Kidney (tissue), 14 donors: Measurements from ENCODE around the gene PLD1. TPM values are rescaled to one million over a fixed set of nuclear protein-coding genes. Genes with fewer than 3 reads are reported as not detected.

Experiments
- DNase-seq, 5 donors: peaks; one replicate each; pipeline ENCODE4 v3.0.0-alpha.2; 2013 to 2020
- FAIRE-seq: peaks from 2 replicates; lab custom pipeline; 2012; peaks lifted over from hg19 to GRCh38; lab: Jason Lieb, UNC
- H3K27ac ChIP-seq, 2 donors: one replicate each; pipeline ENCODE4 v1.7.0; 2013; ENCODE audit warnings: low read depth in 2 of 2, low read length in 2 of 2, inconsistent platforms in 1 of 2
- H3K27me3 ChIP-seq: one replicate; pipeline ENCODE4 v1.7.1; 2013; ENCODE audit warnings: low read length, inconsistent platforms; ENCODE audit not compliant: control insufficient read depth, insufficient read depth
- H3K36me3 ChIP-seq, 3 donors: one replicate each; pipeline versions ENCODE4 v1.7.0 to v1.7.1; 2013; ENCODE audit warnings: low read length in 3 of 3, control low read depth in 1 of 3, inconsistent platforms in 1 of 3; ENCODE audit not compliant: insufficient read depth in 3 of 3, control insufficient read depth in 2 of 3
- H3K4me1 ChIP-seq, 3 donors: one replicate each; pipeline versions ENCODE4 v1.7.0 to v1.7.1; 2013; ENCODE audit warnings: low read length in 3 of 3, inconsistent platforms in 1 of 3, low read depth in 1 of 3; ENCODE audit not compliant: control insufficient read depth in 2 of 3, insufficient read depth in 2 of 3
- H3K4me3 ChIP-seq, 3 donors: one replicate each; pipeline versions ENCODE4 v1.7.0 to v1.8.1; 2013; ENCODE audit warnings: low read length in 3 of 3, control low read depth in 1 of 3, inconsistent platforms in 1 of 3
- H3K9ac ChIP-seq, 3 donors: one replicate each; pipeline versions ENCODE4 v1.7.0 to v1.7.1; 2013; ENCODE audit warnings: low read length in 3 of 3, control low read depth in 1 of 3, inconsistent platforms in 1 of 3
- H3K9me3 ChIP-seq, 3 donors: one replicate each; pipeline versions ENCODE4 v1.7.0 to v1.7.1; 2013; ENCODE audit warnings: low read length in 3 of 3, control low read depth in 1 of 3, inconsistent platforms in 1 of 3; ENCODE audit not compliant: control insufficient read depth in 2 of 3, insufficient read depth in 1 of 3
- CTCF ChIP-seq: IDR thresholded peaks from 3 replicates; pipeline ENCODE4 v1.5.1; 2012; ENCODE audit warnings: mild to moderate bottlenecking, moderate library complexity, borderline replicate concordance; ENCODE audit not compliant: insufficient read depth; ENCODE audit errors: extremely low read depth
- intact Hi-C: fragments of 100-400 bp; cut with DNase I; formaldehyde crosslinking; loops from one replicate; pipeline ENCODE4 v1.11.1; 2022
- polyA plus RNA-seq: library from polyadenylated mRNA; stranded (reverse); fragments of 350-450 nt; fragmentation: Illumina TruSeq; extraction: RNeasy Lipid Tissue Mini Kit (QIAGEN cat#74804); gene quantifications from one replicate; pipeline ENCODE4 v1.2.3, GENCODE V29; 2014; ENCODE audit warnings: low read depth, low replicate concordance; ENCODE audit not compliant: insufficient read depth
- total RNA-seq: library from RNA; stranded (reverse); fragmentation: NEBNext Ultra II Directional; extraction: Animal tissue kit (Norgen Biotek cat#: 25700); gene quantifications from one replicate; pipeline ENCODE4 v1.2.1, GENCODE V29; 2021
- donor health status: control.
- donor health status: control.
- donor health status: control.
- donor health status: control.
- donor health status: control.
- donor health status: DM: yes; HTN: yes; CAD: no.
- donor health status: Normal renal cell carcinoma (clear cell type).

The PLD1 gene
- total and polyA plus RNA-seq, 2 donors from 2014 or later: 11.2 to 24.3 TPM

- intact Hi-C loops: no loop called here
- Histone ChIP-seq H3K4me1 (peaks cover 0 to 4% (median 0%) of the 10 kb centered on the region in 3 donors), H3K27me3 (no peaks in the 10 kb centered on the region), H3K4me3 (no peak overlapping the region), H3K27ac (no peak overlapping the region), H3K9ac (no peak overlapping the region), H3K9me3 (no peaks in the 10 kb centered on the region), H3K36me3 (no peaks in the 10 kb centered on the region)
- peak in 1 of 5 donors; percentile 55 for DNase-seq
- TF ChIP-seq CTCF: no peak
- FAIRE-seq: no peak
These were observed 3.8 kb downstream of the PLD1 start for GRCh38 chr3:171806200-171807128.

- peaks cover 0 to 4% (median 0%) of the 10 kb centered on the region in 3 donors for H3K4me1 ChIP-seq
- FAIRE-seq (no peak), DNase-seq (no peak)
- no peak overlapping the region for H3K9ac ChIP-seq
- H3K9me3 ChIP-seq: no peaks in the 10 kb centered on the region
- no peaks in the 10 kb centered on the region for H3K36me3 ChIP-seq
- no peak overlapping the region for H3K4me3 ChIP-seq
- no peak for TF ChIP-seq CTCF
- no peaks in the 10 kb centered on the region for H3K27me3 ChIP-seq
- intact Hi-C loops: no loop called here
- H3K27ac ChIP-seq: no peak overlapping the region
These were observed 4.6 kb downstream of the PLD1 start for GRCh38 chr3:171805687-171806086.

- Histone ChIP-seq H3K9ac (peak overlapping the region in 1 of 3 donors; percentile 20), H3K27ac (peak overlapping the region; percentile 58 to 77), H3K4me1 (peaks cover 0 to 4% (median 0%) of the 10 kb centered on the region in 3 donors), H3K4me3 (no peak overlapping the region), H3K9me3 (no peaks in the 10 kb centered on the region), H3K27me3 (no peaks in the 10 kb centered on the region), H3K36me3 (no peaks in the 10 kb centered on the region)
- intact Hi-C loops: no loop called here
- DNase-seq (peak in 2 of 5 donors; percentile 39 to 77), FAIRE-seq (no peak)
- no peak for TF ChIP-seq CTCF
These were observed 5.5 kb downstream of the PLD1 start for GRCh38 chr3:171804618-171805389.
